A673 (cell line): ENCODE measurements around the gene VSX2.

Source experiments
- EZH2 ChIP-seq: fragments of 200-600 bp; sonication (generic); IDR thresholded peaks from 2 replicates; pipeline ENCODE4 v1.6.1; 2017; ENCODE audit warnings: borderline replicate concordance, low read depth, mild to moderate bottlenecking, mixed read lengths, antibody characterized with exemption, low read length; ENCODE audit not compliant: poor library complexity, severe bottlenecking
- TF ChIP-seq, protein P1 (sequence below): fragments of 300-800, 200-600 bp; sonication (generic); conservative IDR thresholded peaks from 2 replicates; pipeline ENCODE4 v1.5.1; 2017; ENCODE audit warnings: low read depth, mild to moderate bottlenecking, antibody characterized with exemption, low read length, moderate library complexity, mixed read lengths

DNA sequence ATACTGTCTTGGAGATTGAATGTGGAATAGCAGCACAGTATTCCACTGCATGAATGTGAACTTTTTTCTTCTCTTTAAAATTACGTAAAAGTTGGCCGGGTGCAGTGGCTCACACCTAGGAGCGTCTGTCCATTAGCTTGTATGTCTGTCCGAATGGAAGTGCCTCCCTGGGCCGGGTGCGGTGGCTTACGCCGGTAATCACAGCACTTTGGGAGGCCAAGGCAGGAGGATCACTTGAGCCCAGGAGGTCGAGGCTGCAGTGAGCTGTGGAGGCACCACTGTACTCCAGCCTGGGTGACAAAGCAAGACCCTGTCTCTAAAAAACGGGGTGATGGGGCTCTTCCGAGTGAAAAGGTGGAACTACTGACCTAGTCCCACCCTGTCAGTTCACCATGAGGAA is 22.6 kb upstream of the VSX2 start:
- TF ChIP-seq, protein P1, sequence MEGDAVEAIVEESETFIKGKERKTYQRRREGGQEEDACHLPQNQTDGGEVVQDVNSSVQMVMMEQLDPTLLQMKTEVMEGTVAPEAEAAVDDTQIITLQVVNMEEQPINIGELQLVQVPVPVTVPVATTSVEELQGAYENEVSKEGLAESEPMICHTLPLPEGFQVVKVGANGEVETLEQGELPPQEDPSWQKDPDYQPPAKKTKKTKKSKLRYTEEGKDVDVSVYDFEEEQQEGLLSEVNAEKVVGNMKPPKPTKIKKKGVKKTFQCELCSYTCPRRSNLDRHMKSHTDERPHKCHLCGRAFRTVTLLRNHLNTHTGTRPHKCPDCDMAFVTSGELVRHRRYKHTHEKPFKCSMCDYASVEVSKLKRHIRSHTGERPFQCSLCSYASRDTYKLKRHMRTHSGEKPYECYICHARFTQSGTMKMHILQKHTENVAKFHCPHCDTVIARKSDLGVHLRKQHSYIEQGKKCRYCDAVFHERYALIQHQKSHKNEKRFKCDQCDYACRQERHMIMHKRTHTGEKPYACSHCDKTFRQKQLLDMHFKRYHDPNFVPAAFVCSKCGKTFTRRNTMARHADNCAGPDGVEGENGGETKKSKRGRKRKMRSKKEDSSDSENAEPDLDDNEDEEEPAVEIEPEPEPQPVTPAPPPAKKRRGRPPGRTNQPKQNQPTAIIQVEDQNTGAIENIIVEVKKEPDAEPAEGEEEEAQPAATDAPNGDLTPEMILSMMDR, result no peak
- no peak for TF ChIP-seq EZH2
